Nephron (organoid): Measurements from ENCODE around the gene FIBCD1.
A peak's percentile ranks its signal among the peaks of the same experiment; 100 is the strongest.

Experiments used
- H3K27ac Mint-ChIP-seq, 3 experiments: 2 replicates each; pipeline ENCODE4 v1.8.0; 2020; ENCODE audit warnings: mixed read lengths in 3 of 3, mild to moderate bottlenecking in 2 of 3, moderate library complexity in 1 of 3
- H3K27me3 Mint-ChIP-seq: 2 replicates; pipeline ENCODE4 v1.8.0; 2021; ENCODE audit warnings: low read depth, mild to moderate bottlenecking, moderate library complexity, mixed read lengths
- H3K36me3 Mint-ChIP-seq: 2 replicates; pipeline ENCODE4 v1.8.0; 2020; ENCODE audit warnings: low read depth, mixed read lengths
- H3K4me1 Mint-ChIP-seq: 2 replicates; pipeline ENCODE4 v1.8.0; 2020; ENCODE audit warnings: mixed read lengths
- H3K4me3 Mint-ChIP-seq, 3 experiments: 2 replicates each; pipeline ENCODE4 v1.8.0; 2020; ENCODE audit warnings: mild to moderate bottlenecking in 3 of 3, mixed read lengths in 3 of 3, moderate library complexity in 2 of 3
- H3K9me3 Mint-ChIP-seq: 2 replicates; pipeline ENCODE4 v1.8.0; 2020; ENCODE audit warnings: mixed read lengths
- TF ChIP-seq, protein P1 (sequence below), 3 experiments: fragments of 200-600 bp; sonication (generic); IDR thresholded peaks; one replicate each; pipeline ENCODE4 v1.5.0; 2021; ENCODE audit warnings: antibody characterized with exemption in 3 of 3; ENCODE audit not compliant: unreplicated experiment in 3 of 3

Gene FIBCD1

DNA sequence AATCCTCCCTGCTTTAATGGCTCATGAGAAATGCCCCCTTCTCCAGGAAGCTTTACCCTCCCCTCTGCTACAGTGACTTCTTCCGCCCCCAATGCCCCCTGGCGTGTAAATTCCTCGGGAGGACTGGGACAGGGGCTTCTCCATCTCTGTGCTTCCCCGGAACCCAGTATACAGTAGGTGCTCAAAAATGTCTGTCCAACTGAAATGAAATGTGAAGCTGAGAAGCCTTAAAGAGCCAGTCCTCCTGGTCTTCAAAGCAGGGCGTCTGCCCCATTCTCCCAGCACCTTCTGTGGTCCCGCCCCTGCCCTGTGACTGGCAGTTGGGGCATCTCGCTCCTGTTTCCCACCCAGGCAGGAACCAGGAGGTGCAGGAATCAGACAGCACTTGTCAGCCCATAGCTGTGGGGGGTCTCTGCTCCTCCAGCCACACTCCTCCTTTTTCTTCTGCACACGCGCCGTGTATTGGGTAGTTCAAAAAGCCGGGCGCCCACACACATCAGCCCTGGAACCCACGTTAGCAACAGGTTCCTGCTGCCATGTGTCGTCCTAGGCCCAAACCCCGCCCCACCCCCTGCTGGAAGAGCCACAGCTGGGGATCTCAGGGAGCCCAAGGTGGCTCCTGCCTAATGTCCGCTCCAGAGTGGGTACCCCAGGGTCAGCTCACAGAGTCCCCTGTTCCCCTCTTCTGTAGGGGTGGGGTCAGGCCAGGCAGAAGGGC, 16.0 kb downstream of the FIBCD1 start:
- Mint-ChIP-seq H3K9me3 (no peaks in the 10 kb centered on the region), H3K36me3 (no peaks in the 10 kb centered on the region), H3K27me3 (peaks cover 36% of the 10 kb centered on the region), H3K4me1 (peaks cover 24% of the 10 kb centered on the region), H3K4me3 (peak overlapping the region in 1 of 3 experiments; percentile 43), H3K27ac (peak overlapping the region in 2 of 3 experiments; percentile 12 to 88)
- TF ChIP-seq, protein P1, sequence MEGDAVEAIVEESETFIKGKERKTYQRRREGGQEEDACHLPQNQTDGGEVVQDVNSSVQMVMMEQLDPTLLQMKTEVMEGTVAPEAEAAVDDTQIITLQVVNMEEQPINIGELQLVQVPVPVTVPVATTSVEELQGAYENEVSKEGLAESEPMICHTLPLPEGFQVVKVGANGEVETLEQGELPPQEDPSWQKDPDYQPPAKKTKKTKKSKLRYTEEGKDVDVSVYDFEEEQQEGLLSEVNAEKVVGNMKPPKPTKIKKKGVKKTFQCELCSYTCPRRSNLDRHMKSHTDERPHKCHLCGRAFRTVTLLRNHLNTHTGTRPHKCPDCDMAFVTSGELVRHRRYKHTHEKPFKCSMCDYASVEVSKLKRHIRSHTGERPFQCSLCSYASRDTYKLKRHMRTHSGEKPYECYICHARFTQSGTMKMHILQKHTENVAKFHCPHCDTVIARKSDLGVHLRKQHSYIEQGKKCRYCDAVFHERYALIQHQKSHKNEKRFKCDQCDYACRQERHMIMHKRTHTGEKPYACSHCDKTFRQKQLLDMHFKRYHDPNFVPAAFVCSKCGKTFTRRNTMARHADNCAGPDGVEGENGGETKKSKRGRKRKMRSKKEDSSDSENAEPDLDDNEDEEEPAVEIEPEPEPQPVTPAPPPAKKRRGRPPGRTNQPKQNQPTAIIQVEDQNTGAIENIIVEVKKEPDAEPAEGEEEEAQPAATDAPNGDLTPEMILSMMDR (IDR thresholded peaks at IDR 0.05; ENCODE audit: unreplicated experiment in 3 of 3) = no peak

DNA sequence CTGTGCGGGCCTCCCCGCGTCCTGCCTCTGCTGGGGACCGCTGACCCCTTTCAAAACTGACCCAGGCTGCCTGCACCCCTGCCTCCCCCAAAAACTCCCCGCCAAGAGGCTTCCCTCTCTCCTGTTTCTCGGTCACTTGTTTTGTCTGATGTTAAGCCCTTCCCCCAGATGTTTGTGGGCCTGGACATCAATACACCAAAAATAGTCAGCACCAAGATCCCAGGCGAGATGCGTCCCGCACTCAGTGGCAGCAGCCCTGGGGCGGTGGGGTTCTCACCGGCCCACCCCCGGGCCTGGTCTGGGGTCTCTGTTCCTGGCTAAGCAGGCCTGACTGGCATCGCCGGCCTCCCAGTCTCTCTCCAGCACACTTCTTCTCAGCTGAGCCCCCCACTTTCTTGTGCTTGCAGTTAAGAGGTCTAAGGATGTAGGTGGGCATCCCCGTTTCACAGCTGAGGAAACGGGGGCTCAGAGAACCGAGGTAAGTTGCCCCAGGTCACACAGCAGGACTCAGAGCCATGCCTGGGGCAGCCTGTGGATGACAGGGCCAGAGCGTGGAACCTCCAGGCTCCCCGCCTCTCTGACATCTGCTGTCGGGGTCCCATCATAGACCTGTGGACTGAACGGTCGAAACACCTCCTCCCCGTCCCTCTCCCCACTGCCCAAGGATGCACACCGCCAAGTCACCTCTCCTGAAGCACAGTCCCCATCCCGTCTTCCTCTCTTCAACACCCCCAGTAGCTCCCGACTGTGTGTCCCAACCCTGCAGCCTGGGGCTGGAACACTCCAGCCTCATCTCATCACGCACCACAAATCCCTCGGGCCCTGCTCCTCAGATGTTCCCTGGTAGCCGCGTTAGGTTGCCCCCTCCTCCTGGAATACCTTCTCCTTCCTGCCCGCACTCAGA, 16.8 kb downstream of the FIBCD1 start:
- Mint-ChIP-seq H3K27me3 (peaks cover 41% of the 10 kb centered on the region), H3K4me3 (peak overlapping the region in 1 of 3 experiments; percentile 43), H3K27ac (peak overlapping the region; percentile 63 to 88 (median 65)), H3K4me1 (peaks cover 21% of the 10 kb centered on the region), H3K9me3 (no peaks in the 10 kb centered on the region), H3K36me3 (no peaks in the 10 kb centered on the region)
- TF ChIP-seq, protein P1 (IDR thresholded peaks at IDR 0.05; ENCODE audit: unreplicated experiment in 3 of 3) = no peak

- peak overlapping the region in 2 of 3 experiments; percentile 16 to 21 for H3K4me3 Mint-ChIP-seq
- H3K4me1 Mint-ChIP-seq = peaks cover 21% of the 10 kb centered on the region
- peak overlapping the region; percentile 63 to 88 (median 65) for H3K27ac Mint-ChIP-seq
- H3K9me3 Mint-ChIP-seq = no peaks in the 10 kb centered on the region
- TF ChIP-seq, protein P1 (IDR thresholded peaks at IDR 0.05; ENCODE audit: unreplicated experiment in 3 of 3) = no peak
- no peaks in the 10 kb centered on the region for H3K36me3 Mint-ChIP-seq
- H3K27me3 Mint-ChIP-seq = peaks cover 43% of the 10 kb centered on the region
These were observed 17.6 kb downstream of the FIBCD1 start for GRCh38 chr9:130921300-130921988.

DNA sequence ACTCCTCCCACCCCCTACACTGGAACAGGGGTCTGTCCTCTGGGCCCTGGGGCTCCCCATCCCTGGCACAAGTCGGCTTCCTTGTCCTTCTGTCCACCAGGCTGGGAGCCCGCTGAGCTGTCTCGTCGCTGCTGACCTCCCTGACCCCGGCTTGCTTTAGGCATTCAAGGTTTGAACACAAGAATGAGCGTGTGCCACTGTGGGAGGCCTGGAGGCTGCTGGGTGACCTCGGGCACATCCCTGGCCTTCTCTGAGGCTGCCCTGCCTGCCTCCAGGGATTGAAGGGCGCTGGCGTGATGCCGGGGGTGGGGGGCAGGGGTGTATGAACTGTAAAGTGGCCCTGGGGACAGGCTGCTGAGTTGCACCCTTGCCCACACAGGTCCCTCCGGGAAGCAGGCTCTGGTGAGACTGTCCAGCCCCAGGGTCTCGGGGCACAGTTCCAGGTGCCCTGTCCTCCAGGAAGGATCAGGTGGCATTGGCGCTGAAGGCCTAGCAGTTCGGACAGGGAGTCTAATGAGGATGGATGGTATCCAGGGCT, 18.2 kb downstream of the FIBCD1 start:
- H3K36me3 Mint-ChIP-seq = no peaks in the 10 kb centered on the region
- H3K27me3 Mint-ChIP-seq = peaks cover 43% of the 10 kb centered on the region
- peak overlapping the region; percentile 63 to 88 (median 65) for H3K27ac Mint-ChIP-seq
- TF ChIP-seq, protein P1 (IDR thresholded peaks at IDR 0.05; ENCODE audit: unreplicated experiment in 3 of 3) = no peak
- H3K9me3 Mint-ChIP-seq = no peaks in the 10 kb centered on the region
- peaks cover 21% of the 10 kb centered on the region for H3K4me1 Mint-ChIP-seq
- peak overlapping the region in 1 of 3 experiments; percentile 16 for H3K4me3 Mint-ChIP-seq

DNA sequence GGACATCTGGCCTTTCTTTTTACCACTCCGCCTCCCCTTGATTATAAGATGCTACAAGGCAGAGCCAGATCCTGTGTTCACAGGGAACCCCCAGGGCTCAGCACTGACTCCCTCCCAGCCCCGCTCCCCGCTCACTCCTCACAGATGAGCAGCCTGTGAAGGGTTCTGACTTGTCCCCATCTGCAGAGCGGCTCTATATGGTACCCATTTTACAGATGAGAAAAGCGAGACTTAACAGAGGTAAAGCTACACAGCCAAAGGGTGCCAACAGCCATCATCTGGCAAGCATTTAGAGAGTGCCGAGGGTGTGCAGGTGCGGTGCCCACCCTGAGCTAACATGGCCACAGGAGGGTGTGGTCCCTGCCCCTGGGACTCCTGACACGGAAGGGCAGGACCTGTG, 18.8 kb downstream of the FIBCD1 start:
- H3K27ac Mint-ChIP-seq = no peak overlapping the region
- TF ChIP-seq, protein P1 (IDR thresholded peaks at IDR 0.05; ENCODE audit: unreplicated experiment in 3 of 3) = no peak
- H3K36me3 Mint-ChIP-seq = no peaks in the 10 kb centered on the region
- H3K4me3 Mint-ChIP-seq = no peak overlapping the region
- peaks cover 46% of the 10 kb centered on the region for H3K27me3 Mint-ChIP-seq
- H3K4me1 Mint-ChIP-seq = peaks cover 21% of the 10 kb centered on the region
- H3K9me3 Mint-ChIP-seq = no peaks in the 10 kb centered on the region
